Fibroblast of the aortic adventitia (primary cell): ENCODE results near the gene INSYN2B. TPM values are rescaled to one million over a fixed set of nuclear protein-coding genes. Genes with fewer than 3 reads are reported as not detected.
"Not testable (repeated sequence)": the region's sequence is repeated elsewhere in the genome, so short reads cannot be mapped to it uniquely, and the experiment has no call there.

ENCODE experiments used
- DNase-seq: peaks from one replicate; pipeline ENCODE4 v3.0.0-alpha.2; 2010; ENCODE audit warnings: low read depth
- H3K4me3 ChIP-seq: 2 replicates; pipeline ENCODE4 v1.5.1; 2011; ENCODE audit warnings: low read depth, mild to moderate bottlenecking, control low read depth, low read length, moderate library complexity
- CTCF ChIP-seq: IDR thresholded peaks from 2 replicates; pipeline ENCODE4 v1.5.1; 2011; ENCODE audit warnings: mild to moderate bottlenecking, low read length, control low read depth, inconsistent platforms; ENCODE audit not compliant: insufficient read depth
- total RNA-seq: library from RNA; depleted of rRNA; stranded (reverse); fragments of >200 nt; gene quantifications from 2 replicates; pipeline ENCODE4 v1.2.3, GENCODE V29; 2012; ENCODE audit warnings: low replicate concordance

Gene INSYN2B
- total RNA-seq, 1 donor = 19.7 TPM

- TF ChIP-seq CTCF = no peak
- H3K4me3 ChIP-seq = no peak overlapping the region
- DNase-seq = peak; percentile 55
These were observed 132.8 kb downstream of the INSYN2B start for GRCh38 chr5:169847519-169847918.

- DNase-seq = no peak
- TF ChIP-seq CTCF = no peak
- no peak overlapping the region for H3K4me3 ChIP-seq
These were observed 137.6 kb downstream of the INSYN2B start for GRCh38 chr5:169842699-169843098.

- H3K4me3 ChIP-seq = no peak overlapping the region
- DNase-seq = no peak
- no peak for TF ChIP-seq CTCF
These were observed 139.9 kb downstream of the INSYN2B start for GRCh38 chr5:169840405-169840804.

GRCh38 chr5:169838688-169839087 is 141.6 kb downstream of the INSYN2B start:
- no peak overlapping the region for H3K4me3 ChIP-seq
- TF ChIP-seq CTCF = no peak
- DNase-seq = no peak

GRCh38 chr5:169837686-169838085 is 142.6 kb downstream of the INSYN2B start:
- H3K4me3 ChIP-seq = no peak overlapping the region
- DNase-seq = no peak
- TF ChIP-seq CTCF = no peak

GRCh38 chr5:169836835-169837536 is 143.3 kb downstream of the INSYN2B start:
- no peak overlapping the region for H3K4me3 ChIP-seq
- DNase-seq = no peak
- TF ChIP-seq CTCF = no peak

GRCh38 chr5:169834540-169834939 is 145.8 kb downstream of the INSYN2B start:
- not testable (repeated sequence) for H3K4me3 ChIP-seq, DNase-seq

GRCh38 chr5:169833681-169834292 is 146.5 kb downstream of the INSYN2B start:
- H3K4me3 ChIP-seq = not testable (repeated sequence)
- peak; percentile 56 for DNase-seq
